ENCODE data around the gene LAMA5. TPM values are rescaled to one million over a fixed set of nuclear protein-coding genes. Genes with fewer than 3 reads are reported as not detected.

The LAMA5 gene
- total and polyA plus RNA-seq, 2 experiments from 2014 or later = 162 to 168 TPM

GRCh38 chr20:62350629-62351422 lies 16.3 kb downstream of the LAMA5 start:
- Histone ChIP-seq H3K9me3 (ENCODE audit: low read depth) (no peaks in the 10 kb centered on the region), H3K36me3 (peaks cover 16% of the 10 kb centered on the region), H3K27me3 (no peaks in the 10 kb centered on the region), H3K4me1 (ENCODE audit: low read depth) (peaks cover 8% of the 10 kb centered on the region), H3K4me3 (no peak overlapping the region), H3K27ac (no peak overlapping the region)
- DNase-seq (ENCODE audit: low read depth in 1 of 2, low spot score in 1 of 2) = no peak
- no peak for TF ChIP-seq CTCF (IDR thresholded peaks at IDR 0.05; ENCODE audit: low read depth, low read length)

- no peak for DNase-seq (ENCODE audit: low read depth in 1 of 2, low spot score in 1 of 2)
- peaks cover 1% of the 10 kb centered on the region for H3K4me1 ChIP-seq (ENCODE audit: low read depth)
- peaks cover 16% of the 10 kb centered on the region for H3K36me3 ChIP-seq
- TF ChIP-seq CTCF (IDR thresholded peaks at IDR 0.05; ENCODE audit: low read depth, low read length) = no peak
- no peak overlapping the region for H3K27ac ChIP-seq
- H3K9me3 ChIP-seq (ENCODE audit: low read depth) = no peaks in the 10 kb centered on the region
- H3K4me3 ChIP-seq = no peak overlapping the region
- no peaks in the 10 kb centered on the region for H3K27me3 ChIP-seq
Observed at GRCh38 chr20:62350098-62350628, 16.9 kb downstream of the LAMA5 start.

- no peak for DNase-seq (ENCODE audit: low read depth in 1 of 2, low spot score in 1 of 2)
- no peak overlapping the region for H3K27ac ChIP-seq
- peaks cover 16% of the 10 kb centered on the region for H3K36me3 ChIP-seq
- H3K4me3 ChIP-seq = no peak overlapping the region
- TF ChIP-seq CTCF (IDR thresholded peaks at IDR 0.05; ENCODE audit: low read depth, low read length) = no peak
- no peaks in the 10 kb centered on the region for H3K27me3 ChIP-seq
- H3K4me1 ChIP-seq (ENCODE audit: low read depth) = no peaks in the 10 kb centered on the region
- no peaks in the 10 kb centered on the region for H3K9me3 ChIP-seq (ENCODE audit: low read depth)
Observed at GRCh38 chr20:62349556-62350097, 17.5 kb downstream of the LAMA5 start.

- DNase-seq (ENCODE audit: low read depth in 1 of 2, low spot score in 1 of 2) = no peak
- TF ChIP-seq CTCF (IDR thresholded peaks at IDR 0.05; ENCODE audit: low read depth, low read length) = no peak
- Histone ChIP-seq H3K4me3 (no peak overlapping the region), H3K27ac (no peak overlapping the region), H3K27me3 (no peaks in the 10 kb centered on the region), H3K36me3 (peaks cover 16% of the 10 kb centered on the region), H3K9me3 (ENCODE audit: low read depth) (no peaks in the 10 kb centered on the region), H3K4me1 (ENCODE audit: low read depth) (no peaks in the 10 kb centered on the region)
Observed at GRCh38 chr20:62348604-62349003, 18.5 kb downstream of the LAMA5 start.

- Histone ChIP-seq H3K9me3 (ENCODE audit: low read depth) (no peaks in the 10 kb centered on the region), H3K4me3 (no peak overlapping the region), H3K27ac (no peak overlapping the region), H3K27me3 (no peaks in the 10 kb centered on the region), H3K36me3 (peaks cover 21% of the 10 kb centered on the region), H3K4me1 (ENCODE audit: low read depth) (no peaks in the 10 kb centered on the region)
- DNase-seq (ENCODE audit: low read depth in 1 of 2, low spot score in 1 of 2) = no peak
- TF ChIP-seq CTCF (IDR thresholded peaks at IDR 0.05; ENCODE audit: low read depth, low read length) = no peak
Observed at GRCh38 chr20:62347445-62347844, 19.7 kb downstream of the LAMA5 start.
